HPDE6-E6E7 (cell line): ENCODE data around the gene CHRNB1.

Experiments used
- DNase-seq: peaks from one replicate; pipeline ENCODE4 v3.0.0; 2011; ENCODE audit warnings: missing footprints; ENCODE audit errors: extremely low spot score

The CHRNB1 gene

DNA sequence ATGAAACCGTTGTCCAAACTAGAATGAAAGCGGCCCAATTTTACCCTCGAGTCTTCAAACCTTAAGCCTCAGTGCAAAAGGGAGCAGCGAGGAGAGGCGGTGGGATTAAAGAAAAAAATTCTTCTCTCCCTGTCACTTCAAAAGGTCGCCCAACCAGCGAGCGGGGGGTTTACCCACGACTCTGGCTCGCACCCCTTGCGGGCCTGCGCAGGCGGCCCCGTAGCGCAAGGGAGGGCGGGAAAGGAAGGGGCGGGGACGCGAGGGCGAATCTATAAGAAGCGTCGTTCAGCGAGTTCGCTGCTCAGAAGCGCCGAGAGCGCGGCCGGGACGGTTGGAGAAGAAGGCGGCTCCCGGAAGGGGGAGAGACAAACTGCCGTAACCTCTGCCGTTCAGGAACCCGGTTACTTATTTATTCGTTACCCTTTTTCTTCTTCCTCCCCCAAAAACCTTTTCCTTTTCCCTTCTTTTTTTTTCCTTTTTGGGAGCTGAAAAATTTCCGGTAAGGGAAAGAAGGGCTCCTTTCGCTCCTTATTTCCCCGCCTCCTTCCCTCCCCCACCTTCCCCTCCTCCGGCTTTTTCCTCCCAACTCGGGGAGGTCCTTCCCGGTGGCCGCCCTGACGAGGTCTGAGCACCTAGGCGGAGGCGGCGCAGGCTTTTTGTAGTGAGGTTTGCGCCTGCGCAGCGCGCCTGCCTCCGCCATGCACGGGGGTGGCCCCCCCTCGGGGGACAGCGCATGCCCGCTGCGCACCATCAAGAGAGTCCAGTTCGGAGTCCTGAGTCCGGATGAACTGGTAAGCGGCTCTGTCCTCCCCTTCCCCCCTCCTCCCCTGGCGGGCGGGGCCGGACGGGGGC lies 39.4 kb downstream of the CHRNB1 start, which contains the start of gene POLR2A:
Gene POLR2A (plus strand): TSS at position 300 of the 852 bp plus-strand sequence.
- DNase-seq, result peak; percentile 96

GRCh38 chr17:7484919-7485377 lies 40.1 kb downstream of the CHRNB1 start:
- DNase-seq, result no peak

DNA sequence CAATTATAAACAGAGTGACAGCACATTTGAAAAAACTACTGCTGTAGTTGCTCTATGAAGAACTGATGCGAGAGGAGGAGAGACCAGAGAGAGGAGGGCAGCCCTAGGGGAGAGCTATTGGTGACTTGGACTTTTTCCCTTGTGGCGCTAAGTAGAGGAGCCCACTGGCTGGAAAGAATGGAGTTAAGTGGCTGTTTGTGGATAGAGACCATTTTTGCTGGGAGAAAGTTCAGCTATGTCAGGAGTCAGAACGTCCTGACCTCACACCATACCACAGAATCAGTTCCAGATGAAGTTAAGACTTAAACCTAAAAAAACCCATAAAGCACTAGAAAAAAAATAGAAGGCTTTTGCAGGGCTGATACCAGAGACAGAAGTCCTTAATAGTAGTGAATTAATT lies 41.3 kb downstream of the CHRNB1 start:
- no peak for DNase-seq

- no peak for DNase-seq
These were observed 45.3 kb downstream of the CHRNB1 start for GRCh38 chr17:7490144-7490543.

GRCh38 chr17:7491583-7491982 lies 46.7 kb downstream of the CHRNB1 start:
- no peak for DNase-seq

DNA sequence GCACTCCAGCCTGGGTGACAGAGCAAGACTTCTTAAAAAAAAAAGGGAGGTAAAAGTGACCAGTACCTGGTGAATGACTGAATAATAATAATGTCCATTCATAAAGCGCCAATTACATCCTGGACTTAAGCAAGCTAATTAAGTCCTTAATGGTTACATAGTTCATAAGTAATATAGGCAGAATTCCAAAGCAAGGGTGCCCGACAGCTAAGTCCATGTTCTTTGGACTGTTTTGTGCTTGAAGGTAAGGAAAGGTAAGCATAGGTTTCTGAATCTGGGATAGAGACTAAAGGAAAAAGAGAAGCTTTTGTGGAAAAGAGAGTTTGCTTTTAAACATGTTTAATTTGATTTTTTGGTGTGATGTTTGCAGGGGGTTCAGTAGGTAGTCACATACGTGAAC lies 49.1 kb downstream of the CHRNB1 start:
- DNase-seq, result no peak

DNA sequence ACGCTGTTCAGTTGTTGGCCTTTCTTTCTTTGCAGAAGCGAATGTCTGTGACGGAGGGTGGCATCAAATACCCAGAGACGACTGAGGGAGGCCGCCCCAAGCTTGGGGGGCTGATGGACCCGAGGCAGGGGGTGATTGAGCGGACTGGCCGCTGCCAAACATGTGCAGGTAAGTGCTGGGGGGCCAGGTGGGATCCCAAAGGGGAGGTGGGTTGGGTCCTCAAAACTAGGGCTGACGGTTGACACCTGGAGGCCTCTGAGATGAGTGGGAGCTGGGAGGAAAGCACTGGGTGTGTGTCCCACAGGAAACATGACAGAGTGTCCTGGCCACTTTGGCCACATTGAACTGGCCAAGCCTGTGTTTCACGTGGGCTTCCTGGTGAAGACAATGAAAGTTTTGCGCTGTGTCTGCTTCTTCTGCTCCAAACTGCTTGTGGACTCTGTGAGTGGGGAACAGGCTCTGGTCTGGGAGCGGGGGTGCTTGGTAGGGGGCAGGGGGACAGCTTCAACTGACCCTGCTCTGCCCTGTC lies 51.1 kb downstream of the CHRNB1 start:
- DNase-seq, result no peak

GRCh38 chr17:7496470-7497183 lies 51.8 kb downstream of the CHRNB1 start:
- DNase-seq, result no peak

DNA sequence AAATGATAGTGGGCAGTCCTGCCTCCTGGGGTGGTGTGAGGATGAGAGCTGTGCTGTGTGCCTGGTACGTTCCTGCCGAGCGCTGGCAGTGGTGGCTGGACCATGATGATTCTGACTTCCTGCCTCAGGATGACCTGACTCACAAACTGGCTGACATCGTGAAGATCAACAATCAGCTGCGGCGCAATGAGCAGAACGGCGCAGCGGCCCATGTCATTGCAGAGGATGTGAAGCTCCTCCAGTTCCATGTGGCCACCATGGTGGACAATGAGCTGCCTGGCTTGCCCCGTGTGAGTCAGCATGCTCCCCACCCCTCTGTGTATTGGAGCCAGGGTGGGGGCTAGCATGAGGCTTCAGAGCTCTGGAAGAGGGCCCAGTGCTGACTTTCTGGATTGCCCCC lies 52.4 kb downstream of the CHRNB1 start:
- no peak for DNase-seq

DNA sequence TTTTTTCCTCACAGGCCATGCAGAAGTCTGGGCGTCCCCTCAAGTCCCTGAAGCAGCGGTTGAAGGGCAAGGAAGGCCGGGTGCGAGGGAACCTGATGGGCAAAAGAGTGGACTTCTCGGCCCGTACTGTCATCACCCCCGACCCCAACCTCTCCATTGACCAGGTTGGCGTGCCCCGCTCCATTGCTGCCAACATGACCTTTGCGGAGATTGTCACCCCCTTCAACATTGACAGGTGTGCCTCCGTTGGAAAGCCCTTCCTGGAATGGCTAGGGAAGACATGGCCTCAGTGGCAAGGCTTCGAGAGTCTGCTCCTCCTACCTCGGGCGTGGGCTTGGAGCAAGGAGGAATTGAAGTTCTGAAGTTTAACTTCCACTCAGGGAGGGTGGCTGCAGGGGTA lies 52.8 kb downstream of the CHRNB1 start:
- no peak for DNase-seq

- no peak for DNase-seq
These were observed 54.3 kb downstream of the CHRNB1 start for GRCh38 chr17:7499161-7499560.

- DNase-seq, result no peak
These were observed 56.9 kb downstream of the CHRNB1 start for GRCh38 chr17:7501729-7502128.

DNA sequence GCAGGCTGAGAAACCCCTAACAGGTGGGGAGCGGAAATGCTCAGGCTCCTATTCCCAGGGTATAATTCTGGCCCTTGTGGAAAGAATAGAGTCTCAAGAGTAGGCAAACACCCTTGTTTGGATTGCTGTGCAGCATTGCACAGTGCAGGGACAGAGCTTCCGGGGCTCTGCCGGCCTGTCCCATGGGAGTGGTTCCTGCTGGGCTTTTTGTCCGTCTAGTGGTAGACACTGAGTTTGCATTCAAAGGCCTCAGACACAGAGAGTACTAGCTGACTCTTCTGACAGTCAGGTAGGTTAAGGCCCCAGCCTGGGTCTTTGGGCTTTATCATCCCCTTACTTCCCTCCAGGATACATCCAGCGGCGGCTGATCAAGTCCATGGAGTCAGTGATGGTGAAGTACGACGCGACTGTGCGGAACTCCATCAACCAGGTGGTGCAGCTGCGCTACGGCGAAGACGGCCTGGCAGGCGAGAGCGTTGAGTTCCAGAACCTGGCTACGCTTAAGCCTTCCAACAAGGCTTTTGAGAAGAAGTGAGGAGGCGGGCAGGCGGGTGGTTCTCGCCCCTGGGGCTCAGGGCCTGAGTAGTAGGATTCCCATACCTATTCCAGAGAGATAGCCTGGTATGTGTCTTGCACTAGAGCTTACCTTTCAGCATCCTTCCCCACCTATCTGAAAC lies 57.4 kb downstream of the CHRNB1 start:
- no peak for DNase-seq

GRCh38 chr17:7502987-7503386 lies 58.1 kb downstream of the CHRNB1 start:
- DNase-seq, result no peak

GRCh38 chr17:7503521-7503920 lies 58.7 kb downstream of the CHRNB1 start:
- DNase-seq, result no peak
